Erythroblast (primary cell): ENCODE data around the gene BHLHE41.

Experiments
- GATA1 ChIP-seq: IDR thresholded peaks from 2 replicates; pipeline ENCODE4 v1.6.1; 2011; ENCODE audit warnings: low read depth, mild to moderate bottlenecking, control low read depth, low read length, moderate library complexity
- POLR2A ChIP-seq: IDR thresholded peaks from 2 replicates; pipeline ENCODE4 v1.6.1; 2011; ENCODE audit warnings: mild to moderate bottlenecking, low read length

DNA sequence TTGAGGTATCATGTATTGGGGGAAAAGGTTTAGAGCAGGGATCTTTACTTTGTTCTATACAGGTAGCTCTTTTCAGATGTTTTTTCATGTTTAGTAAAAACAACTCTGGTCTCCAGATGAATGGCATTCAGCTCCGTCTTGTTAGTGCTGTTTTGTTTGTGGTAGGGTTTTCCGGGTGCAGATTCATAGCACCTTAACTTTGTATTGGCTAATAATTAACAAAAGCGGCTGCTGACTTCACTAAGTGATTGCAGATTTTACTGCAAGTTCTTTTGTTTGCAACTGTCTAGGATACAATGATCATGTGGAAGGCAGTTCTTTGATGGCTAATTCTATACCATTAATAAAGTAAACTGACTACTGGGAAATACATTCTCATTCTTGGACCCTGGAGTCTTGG is 32.2 kb upstream of the BHLHE41 start:
- no peak for TF ChIP-seq POLR2A
- TF ChIP-seq GATA1 = no peak
